Fibroblast of lung (primary cell): ENCODE results near the gene ZBTB7C. TPM values are rescaled to one million over a fixed set of nuclear protein-coding genes. Genes with fewer than 3 reads are reported as not detected.

Experiments
- DNase-seq, 2 donors: peaks; one replicate each; pipeline versions ENCODE4 v3.0.0 to v3.0.0-alpha.2; 2010; ENCODE audit warnings: low read depth in 2 of 2
- H2AFZ ChIP-seq: 2 replicates; pipeline ENCODE4 v1.5.1; 2012; ENCODE audit warnings: low read length, control low read depth, inconsistent platforms
- H3K27ac ChIP-seq: 2 replicates; pipeline ENCODE4 v1.5.1; 2011; ENCODE audit warnings: low read length, control low read depth; ENCODE audit not compliant: insufficient read depth
- H3K27me3 ChIP-seq: 2 replicates; pipeline ENCODE4 v1.5.1; 2011; ENCODE audit warnings: mild to moderate bottlenecking, low read length; ENCODE audit not compliant: control insufficient read depth, insufficient read depth
- H3K36me3 ChIP-seq: 2 replicates; pipeline ENCODE4 v1.5.1; 2011; ENCODE audit warnings: low read length; ENCODE audit not compliant: control insufficient read depth, insufficient read depth
- H3K4me1 ChIP-seq: 2 replicates; pipeline ENCODE4 v1.5.1; 2011; ENCODE audit warnings: low read length; ENCODE audit not compliant: control insufficient read depth, insufficient read depth; ENCODE audit errors: extremely low read depth
- H3K4me2 ChIP-seq: 2 replicates; pipeline ENCODE4 v1.5.1; 2011; ENCODE audit warnings: low read length, control low read depth; ENCODE audit not compliant: insufficient read depth; ENCODE audit errors: extremely low read depth
- H3K4me3 ChIP-seq, 4 experiments: fragments of 200-600 bp in 1 of 4; sonication (generic) in 1 of 4; replicated peaks in 1 of 4; 2 replicates each; pipeline ENCODE4 v1.5.1; 2011 to 2016; ENCODE audit warnings: low read length in 4 of 4, low read depth in 3 of 4, mild to moderate bottlenecking in 3 of 4, control low read depth in 2 of 4, inconsistent platforms in 1 of 4, mixed read lengths in 1 of 4; ENCODE audit not compliant: insufficient read depth in 1 of 4; ENCODE audit errors: control extremely low read depth in 1 of 4
- H3K79me2 ChIP-seq: 2 replicates; pipeline ENCODE4 v1.5.1; 2012; ENCODE audit warnings: mild to moderate bottlenecking, low read length, inconsistent platforms; ENCODE audit not compliant: control insufficient read depth, insufficient read depth
- H3K9ac ChIP-seq: 2 replicates; pipeline ENCODE4 v1.5.1; 2011; ENCODE audit warnings: mild to moderate bottlenecking, low read length, control low read depth; ENCODE audit not compliant: insufficient read depth
- H3K9me3 ChIP-seq: 2 replicates; pipeline ENCODE4 v1.5.1; 2012; ENCODE audit warnings: low read depth, low read length; ENCODE audit not compliant: control insufficient read depth, insufficient read depth
- H4K20me1 ChIP-seq: 2 replicates; pipeline ENCODE4 v1.5.1; 2011; ENCODE audit warnings: low read length; ENCODE audit not compliant: control insufficient read depth, insufficient read depth; ENCODE audit errors: extremely low read depth
- CTCF ChIP-seq, 2 donors: IDR thresholded peaks in 1 of 2; conservative IDR thresholded peaks in 1 of 2; 1 replicate in 1 of 2; 2 replicates in 1 of 2; pipeline ENCODE4 v1.5.1; 2011 to 2012; ENCODE audit warnings: low read length in 2 of 2, control low read depth in 1 of 2, inconsistent platforms in 1 of 2, low read depth in 1 of 2, mild to moderate bottlenecking in 1 of 2
- EZH2 ChIP-seq: IDR thresholded peaks from 2 replicates; pipeline ENCODE4 v1.5.1; 2012; ENCODE audit warnings: low read length, control low read depth, mild to moderate bottlenecking; ENCODE audit errors: missing control alignments
- polyA plus RNA-seq, 2 donors: library from polyadenylated mRNA; depleted of rRNA in 1 of 2; stranded (reverse) in 1 of 2; unstranded in 1 of 2; fragments of >200 nt; gene quantifications; 2 replicates each; pipeline ENCODE4 v1.2.1, GENCODE V29; 2011 to 2012; ENCODE audit warnings: missing spikeins in 1 of 2
- total RNA-seq: library from RNA; depleted of rRNA; stranded (reverse); fragments of >200 nt; gene quantifications from 2 replicates; pipeline ENCODE4 v1.2.1, GENCODE V29; 2014

The ZBTB7C gene
- total and polyA plus RNA-seq, 2 donors (not counting 1 experiment from before 2014, with no cell fraction given) = 0.19 to 0.33 TPM

- no peaks in the 10 kb centered on the region for H3K9me3 ChIP-seq
- no peak overlapping the region for H3K4me2 ChIP-seq
- no peak overlapping the region for H3K9ac ChIP-seq
- DNase-seq = no peak
- H3K79me2 ChIP-seq = no peaks in the 10 kb centered on the region
- H4K20me1 ChIP-seq = no peaks in the 10 kb centered on the region
- no peaks in the 10 kb centered on the region for H3K4me1 ChIP-seq
- H3K27ac ChIP-seq = no peak overlapping the region
- no peak overlapping the region for H2AFZ ChIP-seq
- no peak for TF ChIP-seq CTCF (conservative IDR thresholded peaks at IDR 0.05 in 1 of 2, IDR thresholded peaks at IDR 0.05 in 1 of 2; ENCODE audit: low read depth in 1 of 2, low read length in 2 of 2)
- TF ChIP-seq EZH2 = no peak
- no peak overlapping the region for H3K4me3 ChIP-seq
- H3K36me3 ChIP-seq = no peaks in the 10 kb centered on the region
- no peaks in the 10 kb centered on the region for H3K27me3 ChIP-seq
Measured at GRCh38 chr18:48176909-48177308, 232.3 kb downstream of the ZBTB7C start.

DNA sequence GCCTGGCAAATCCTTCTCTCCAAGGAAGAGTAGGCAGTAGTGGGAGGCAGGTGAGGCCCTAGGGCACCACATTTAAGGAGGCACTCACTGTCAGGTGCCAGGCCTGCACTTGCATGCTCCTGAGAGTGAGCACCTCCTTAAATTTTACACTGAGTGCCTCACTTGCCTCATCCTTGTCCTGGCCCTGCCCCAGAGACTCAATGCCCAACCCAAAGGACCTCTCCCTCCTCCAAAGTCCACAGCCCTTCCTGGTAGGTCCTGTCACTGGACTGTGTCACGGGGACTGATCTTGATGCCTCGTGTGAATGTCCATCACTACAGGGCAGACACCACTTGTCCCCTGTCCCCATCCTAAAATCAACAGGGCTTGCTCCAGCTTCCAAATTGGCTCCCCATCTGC is 235.6 kb downstream of the ZBTB7C start:
- H4K20me1 ChIP-seq = no peaks in the 10 kb centered on the region
- no peaks in the 10 kb centered on the region for H3K9me3 ChIP-seq
- no peak overlapping the region for H3K4me2 ChIP-seq
- no peak overlapping the region for H2AFZ ChIP-seq
- H3K27me3 ChIP-seq = no peaks in the 10 kb centered on the region
- no peaks in the 10 kb centered on the region for H3K79me2 ChIP-seq
- no peak overlapping the region for H3K27ac ChIP-seq
- no peak overlapping the region for H3K9ac ChIP-seq
- no peak for DNase-seq
- no peak for TF ChIP-seq EZH2
- no peak for TF ChIP-seq CTCF (conservative IDR thresholded peaks at IDR 0.05 in 1 of 2, IDR thresholded peaks at IDR 0.05 in 1 of 2; ENCODE audit: low read depth in 1 of 2, low read length in 2 of 2)
- no peaks in the 10 kb centered on the region for H3K4me1 ChIP-seq
- no peak overlapping the region for H3K4me3 ChIP-seq
- H3K36me3 ChIP-seq = no peaks in the 10 kb centered on the region

DNA sequence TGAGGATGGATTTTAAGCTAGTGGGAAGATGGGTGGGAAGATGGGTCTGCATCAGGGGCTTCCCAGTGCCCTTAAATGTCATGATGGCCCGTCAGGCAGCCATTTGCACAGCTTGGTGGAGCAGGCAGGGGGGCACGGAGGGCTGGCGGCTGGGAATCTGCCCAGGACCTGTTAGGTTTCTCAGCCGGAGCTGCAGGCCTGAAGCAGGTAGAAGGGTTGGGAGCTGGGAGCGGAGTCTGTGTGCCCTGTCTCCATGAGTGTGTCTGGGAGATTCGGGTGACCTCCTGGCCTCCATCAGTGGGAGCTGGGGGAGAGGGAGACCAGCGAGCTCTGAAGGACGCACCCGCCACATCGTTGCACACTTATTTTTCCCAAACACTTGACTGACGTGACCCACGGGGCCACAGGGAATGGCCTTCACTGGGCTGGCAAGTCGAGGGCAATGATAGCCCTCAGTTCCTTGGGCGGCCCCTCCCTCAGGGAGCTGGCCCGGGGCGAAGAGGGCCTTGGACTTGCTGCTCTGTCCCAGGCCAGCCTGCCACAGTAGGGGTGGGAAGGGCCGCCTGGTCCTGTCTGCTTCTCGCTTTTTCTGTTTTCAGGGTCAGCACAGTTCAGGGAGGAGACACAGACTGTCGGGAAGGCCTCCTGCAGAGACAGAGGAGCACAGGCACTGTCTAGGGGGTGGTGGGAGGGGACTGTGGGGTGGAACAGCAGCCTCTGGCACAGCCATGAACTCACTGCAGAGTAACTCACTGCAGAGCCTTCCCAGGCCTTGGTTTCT is 236.8 kb downstream of the ZBTB7C start:
- no peaks in the 10 kb centered on the region for H3K36me3 ChIP-seq
- TF ChIP-seq EZH2 (no peak), CTCF (conservative IDR thresholded peaks at IDR 0.05 in 1 of 2, IDR thresholded peaks at IDR 0.05 in 1 of 2; ENCODE audit: low read depth in 1 of 2, low read length in 2 of 2) (no peak)
- DNase-seq = no peak
- no peaks in the 10 kb centered on the region for H3K27me3 ChIP-seq
- no peaks in the 10 kb centered on the region for H3K4me1 ChIP-seq
- H2AFZ ChIP-seq = no peak overlapping the region
- H4K20me1 ChIP-seq = no peaks in the 10 kb centered on the region
- no peak overlapping the region for H3K4me2 ChIP-seq
- no peaks in the 10 kb centered on the region for H3K9me3 ChIP-seq
- H3K4me3 ChIP-seq = no peak overlapping the region
- no peak overlapping the region for H3K27ac ChIP-seq
- no peak overlapping the region for H3K9ac ChIP-seq
- H3K79me2 ChIP-seq = no peaks in the 10 kb centered on the region
